A549 treated with Hydrocortisone at 1 μM for 4 hours (cell line): ENCODE results near the gene C4orf33. TPM values are rescaled to one million over a fixed set of nuclear protein-coding genes. Genes with fewer than 3 reads are reported as not detected.

Experiments
- total RNA-seq: library from RNA; stranded (reverse); fragments of 200-300 nt; extraction: Qiagen RNA extraction; gene quantifications from 5 replicates; pipeline ENCODE4 v1.2.3, GENCODE V29; 2022

The C4orf33 gene, protein sequence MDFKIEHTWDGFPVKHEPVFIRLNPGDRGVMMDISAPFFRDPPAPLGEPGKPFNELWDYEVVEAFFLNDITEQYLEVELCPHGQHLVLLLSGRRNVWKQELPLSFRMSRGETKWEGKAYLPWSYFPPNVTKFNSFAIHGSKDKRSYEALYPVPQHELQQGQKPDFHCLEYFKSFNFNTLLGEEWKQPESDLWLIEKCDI
- 3.8 to 6.3 TPM (median 4.2 TPM) in 5 replicates for total RNA-seq

DNA sequence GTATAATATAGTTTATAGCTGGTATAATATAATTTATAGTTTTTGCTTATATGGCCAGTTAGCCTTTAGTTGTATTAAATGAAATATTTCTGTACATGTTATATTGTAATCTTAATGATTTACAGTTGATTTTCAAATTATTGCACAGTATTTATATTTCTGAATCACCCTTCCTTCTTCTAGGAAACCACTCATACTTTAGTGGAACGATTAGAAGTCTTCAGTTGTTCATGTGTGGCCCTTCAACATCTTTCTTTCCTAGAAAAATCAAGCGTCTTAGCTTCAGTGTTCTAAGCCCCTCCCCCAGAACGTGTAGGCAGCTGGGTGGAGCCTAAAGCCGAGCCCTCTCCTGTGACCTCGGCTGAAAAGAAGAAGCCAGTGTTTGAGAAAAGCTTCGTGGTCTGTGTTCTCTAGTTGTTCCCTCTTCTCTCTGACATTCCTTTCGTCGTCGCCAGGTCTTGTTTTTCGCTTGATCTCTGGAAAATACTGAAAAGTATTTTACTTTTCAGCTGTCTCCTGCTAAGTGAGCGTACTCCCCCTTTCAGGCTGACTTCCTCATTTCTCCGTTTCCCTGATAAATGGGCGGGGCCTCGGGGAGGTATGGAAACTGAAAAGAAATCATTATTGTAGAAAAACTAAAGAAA, at the start of gene C4orf33:
Gene C4orf33 (plus strand): TSS at position 342 of the 644 bp plus-strand sequence. CDS start 6,459 bp downstream, outside the sequence.

DNA sequence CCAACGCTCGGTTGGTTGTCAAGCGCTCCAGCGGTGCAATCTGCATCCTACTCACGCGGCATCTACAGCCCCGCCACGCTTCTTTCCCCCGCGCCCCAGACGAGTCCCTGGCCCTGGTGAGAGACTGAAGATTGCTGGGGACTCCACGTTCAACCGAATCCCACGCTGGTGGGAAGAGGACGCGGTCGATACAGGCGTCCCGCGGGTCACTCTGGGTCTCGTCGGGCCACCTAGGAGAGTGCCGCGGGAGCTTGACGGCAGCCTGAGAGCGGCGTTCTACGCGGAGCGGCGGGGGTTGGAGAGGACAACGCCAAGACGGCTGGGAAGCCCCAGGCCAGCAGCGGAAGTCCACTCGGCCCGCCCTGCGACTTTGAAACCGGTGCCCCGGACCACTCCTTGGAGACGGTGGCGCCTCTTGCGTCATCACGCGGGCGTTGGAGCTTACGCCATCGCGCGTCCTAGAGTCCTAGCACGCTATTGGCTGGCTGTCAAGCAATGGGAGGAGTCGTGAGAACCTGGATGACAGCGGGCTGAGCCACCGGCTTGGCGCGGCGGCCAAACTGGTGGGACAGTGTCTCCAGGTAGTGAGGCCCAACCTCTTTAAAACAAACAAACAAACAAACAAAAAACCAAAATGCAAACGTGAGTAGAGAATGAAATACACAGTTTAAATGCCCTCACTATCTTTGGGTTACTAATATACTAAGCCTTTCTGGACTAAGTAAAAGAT, 2.6 kb upstream of the C4orf33 start, which contains the start of gene SCLT1:
Gene SCLT1 (minus strand): TSS at position 349 of the 730 bp plus-strand sequence. CDS start 436 bp downstream, outside the sequence.

Other genes starting within 250 kb of the C4orf33 start
- 4.4 to 6.6 TPM (median 5.2 TPM) in 5 replicates for gene SCLT1, start 2.6 kb upstream of the C4orf33 start, total RNA-seq